Stimulated activated CD8-positive, alpha-beta memory T cell treated with anti-CD3 and anti-CD28 coated beads, Interleukin-7, amount 100 ng/mL, for 48 hours (primary cell): ENCODE data around the gene IL23R.

Experiments used
- DNase-seq, 2 donors: peaks; one replicate each; pipeline ENCODE4 v3.0.0-alpha.2; 2020; ENCODE audit warnings: low read depth in 1 of 2; ENCODE audit errors: extremely low read depth in 1 of 2

IL23R gene

GRCh38 chr1:67294836-67295617 is 128.8 kb downstream of the IL23R start:
- DNase-seq: no peak

GRCh38 chr1:67298762-67299161 is 132.5 kb downstream of the IL23R start:
- no peak for DNase-seq

GRCh38 chr1:67299296-67299695 is 133.0 kb downstream of the IL23R start:
- no peak for DNase-seq

- DNase-seq: no peak
Measured at GRCh38 chr1:67300561-67300960, 134.3 kb downstream of the IL23R start.

- DNase-seq: no peak
Measured at GRCh38 chr1:67304023-67304422, 137.8 kb downstream of the IL23R start.

- no peak for DNase-seq
Measured at GRCh38 chr1:67306547-67306946, 140.3 kb downstream of the IL23R start.

GRCh38 chr1:67307251-67308060 is 141.2 kb downstream of the IL23R start, which contains the start of gene IL12RB2:
IL12RB2 (plus strand) TSS chr1:67307873; CDS start chr1:67320369, 12,496 bp downstream.
- DNase-seq: peak in 1 of 2 donors; percentile 55

- DNase-seq: no peak
Measured at GRCh38 chr1:67308136-67308535, 141.9 kb downstream of the IL23R start.
